ENCODE data around the gene EIF2AK3. TPM values are rescaled to one million over a fixed set of nuclear protein-coding genes. Genes with fewer than 3 reads are reported as not detected.

The EIF2AK3 gene
- total RNA-seq, 1 donor from 2014 or later: 28.2 TPM

- TF ChIP-seq CTCF (IDR thresholded peaks at IDR 0.05): no peak
- Mint-ChIP-seq H3K27me3 (no peaks in the 10 kb centered on the region), H3K4me1 (no peaks in the 10 kb centered on the region), H3K4me3 (no peak overlapping the region), H3K36me3 (ENCODE audit: low read depth) (no peaks in the 10 kb centered on the region), H3K27ac (no peak overlapping the region), H3K9me3 (peaks cover 2% of the 10 kb centered on the region)
- POLR2A ChIA-PET: interaction anchor here (0.6 kb wide), 1 partner anchor 33 kb away, joined by 5 read pairs; no protein-coding TSS in a partner anchor
- DNase-seq (no peak), ATAC-seq (ENCODE audit: low read depth) (no peak)
- CTCF ChIA-PET: interaction anchor here (2.4 to 2.6 kb wide), 2 partner anchors 11 to 13 kb away, joined by 9 to 11 read pairs; no protein-coding TSS in a partner anchor
- intact Hi-C loops (cut with micrococcal nuclease): no loop called here
These were observed 31.7 kb upstream of the EIF2AK3 start for GRCh38 chr2:88658881-88659537.

- Mint-ChIP-seq H3K4me3 (no peak overlapping the region), H3K27me3 (no peaks in the 10 kb centered on the region), H3K27ac (no peak overlapping the region), H3K4me1 (no peaks in the 10 kb centered on the region), H3K9me3 (no peaks in the 10 kb centered on the region), H3K36me3 (ENCODE audit: low read depth) (no peaks in the 10 kb centered on the region)
- ChIA-PET CTCF (interaction anchor here (2.4 to 2.6 kb wide), 2 partner anchors 11 to 14 kb away, joined by 9 to 11 read pairs; no protein-coding TSS in a partner anchor), POLR2A (interaction anchor here (0.6 kb wide), 1 partner anchor 32 kb away, joined by 5 read pairs; no protein-coding TSS in a partner anchor)
- intact Hi-C loops (cut with micrococcal nuclease): no loop called here
- ATAC-seq (ENCODE audit: low read depth): no peak
- TF ChIP-seq CTCF (IDR thresholded peaks at IDR 0.05): no peak
- no peak for DNase-seq
These were observed 31.1 kb upstream of the EIF2AK3 start for GRCh38 chr2:88658326-88658725.

GRCh38 chr2:88657131-88657530 lies 29.9 kb upstream of the EIF2AK3 start:
- H3K27ac Mint-ChIP-seq: no peak overlapping the region
- ATAC-seq (ENCODE audit: low read depth): no peak
- intact Hi-C loops (cut with micrococcal nuclease): no loop called here
- H3K27me3 Mint-ChIP-seq: no peaks in the 10 kb centered on the region
- CTCF ChIA-PET: interaction anchor here (0.7 to 2.4 kb wide), 3 partner anchors 12 to 15 kb away, joined by 3 to 9 read pairs (median 4); no protein-coding TSS in a partner anchor
- H3K4me3 Mint-ChIP-seq: no peak overlapping the region
- H3K36me3 Mint-ChIP-seq (ENCODE audit: low read depth): no peaks in the 10 kb centered on the region
- no peaks in the 10 kb centered on the region for H3K4me1 Mint-ChIP-seq
- POLR2A ChIA-PET: interaction anchor here (0.7 kb wide), 1 partner anchor 26 kb away, joined by 3 read pairs; no protein-coding TSS in a partner anchor
- H3K9me3 Mint-ChIP-seq: no peaks in the 10 kb centered on the region
- no peak for DNase-seq
- TF ChIP-seq CTCF (IDR thresholded peaks at IDR 0.05): no peak

GRCh38 chr2:88656690-88657089 lies 29.4 kb upstream of the EIF2AK3 start:
- no peaks in the 10 kb centered on the region for H3K4me1 Mint-ChIP-seq
- no peaks in the 10 kb centered on the region for H3K9me3 Mint-ChIP-seq
- H3K27me3 Mint-ChIP-seq: no peaks in the 10 kb centered on the region
- POLR2A ChIA-PET: interaction anchor here (0.7 kb wide), 1 partner anchor 25 kb away, joined by 3 read pairs; no protein-coding TSS in a partner anchor
- intact Hi-C loops (cut with micrococcal nuclease): no loop called here
- DNase-seq (no peak), ATAC-seq (ENCODE audit: low read depth) (no peak)
- H3K36me3 Mint-ChIP-seq (ENCODE audit: low read depth): no peaks in the 10 kb centered on the region
- H3K4me3 Mint-ChIP-seq: no peak overlapping the region
- no peak for TF ChIP-seq CTCF (IDR thresholded peaks at IDR 0.05)
- no peak overlapping the region for H3K27ac Mint-ChIP-seq
- CTCF ChIA-PET: interaction anchor here (1.8 kb wide), 1 partner anchor 11 kb away, joined by 4 read pairs; no protein-coding TSS in a partner anchor

- no peak for DNase-seq
- Mint-ChIP-seq H3K36me3 (ENCODE audit: low read depth) (no peaks in the 10 kb centered on the region), H3K9me3 (no peaks in the 10 kb centered on the region), H3K4me1 (no peaks in the 10 kb centered on the region), H3K4me3 (no peak overlapping the region), H3K27ac (no peak overlapping the region), H3K27me3 (no peaks in the 10 kb centered on the region)
- intact Hi-C loops (cut with micrococcal nuclease): no loop called here
- no peak for TF ChIP-seq CTCF (IDR thresholded peaks at IDR 0.05)
- no peak for ATAC-seq (ENCODE audit: low read depth)
- ChIA-PET CTCF (interaction anchor here (0.8 kb wide), 1 partner anchor 15 kb away, joined by 3 read pairs; no protein-coding TSS in a partner anchor), POLR2A (no interaction called here)
These were observed 27.4 kb upstream of the EIF2AK3 start for GRCh38 chr2:88654714-88655113.
